HepG2 (cell line): ENCODE measurements around the gene RNF10. TPM values are rescaled to one million over a fixed set of nuclear protein-coding genes. Genes with fewer than 3 reads are reported as not detected.

Experiments
- AKNA ChIP-seq: sonication (generic); formaldehyde crosslinking; IDR thresholded peaks from 2 replicates; pipeline ENCODE4 v1.4.0; 2020; ENCODE audit warnings: missing genetic modification reagents, borderline replicate concordance
- CENPBD1 ChIP-seq: sonication (generic); formaldehyde crosslinking; IDR thresholded peaks from 2 replicates; pipeline ENCODE4 v1.8.0; 2022; ENCODE audit warnings: missing genetic modification reagents, low read depth, mild to moderate bottlenecking, borderline replicate concordance
- CENPX ChIP-seq: sonication (generic); formaldehyde crosslinking; IDR thresholded peaks from 2 replicates; pipeline ENCODE4 v1.9.0; 2021; ENCODE audit warnings: mild to moderate bottlenecking, missing genetic modification reagents, moderate library complexity
- FOSL2 ChIP-seq: sonication (generic); formaldehyde crosslinking; IDR thresholded peaks from 2 replicates; pipeline ENCODE4 v1.4.0; 2020; ENCODE audit warnings: missing genetic modification reagents
- GABPA ChIP-seq, 2 experiments: IDR thresholded peaks; 2 replicates each; pipeline ENCODE4 v1.6.1; 2011 to 2016; ENCODE audit warnings: low read depth in 2 of 2, low read length in 1 of 2, missing biosample characterization in 1 of 2, missing genetic modification characterization in 1 of 2
- GLI4 ChIP-seq: sonication (generic); formaldehyde crosslinking; IDR thresholded peaks from 2 replicates; pipeline ENCODE4 v1.5.1; 2020; ENCODE audit warnings: missing genetic modification reagents, mild to moderate bottlenecking, moderate library complexity, borderline replicate concordance
- HOXA7 ChIP-seq: sonication (generic); formaldehyde crosslinking; IDR thresholded peaks from 2 replicates; pipeline ENCODE4 v1.8.1; 2022; ENCODE audit warnings: mild to moderate bottlenecking, missing genetic modification reagents, moderate library complexity
- MTERF4 ChIP-seq: sonication (generic); formaldehyde crosslinking; IDR thresholded peaks from 2 replicates; pipeline ENCODE4 v1.8.0; 2023; ENCODE audit warnings: mild to moderate bottlenecking, missing genetic modification reagents
- RARA ChIP-seq: IDR thresholded peaks from 2 replicates; pipeline ENCODE4 v1.6.1; 2016; ENCODE audit warnings: missing genetic modification reagents, missing compliant biosample characterization
- RNF219 ChIP-seq: sonication (generic); formaldehyde crosslinking; IDR thresholded peaks from 2 replicates; pipeline ENCODE4 v1.5.0; 2020; ENCODE audit warnings: mild to moderate bottlenecking, missing genetic modification reagents
- SOX6 ChIP-seq, 2 experiments: fragments of 450-650 bp in 1 of 2; sonication (generic) in 1 of 2; formaldehyde crosslinking in 1 of 2; IDR thresholded peaks; 2 replicates each; pipeline versions ENCODE4 v1.4.0 to v1.6.1; 2017 to 2020; ENCODE audit warnings: antibody characterized with exemption in 1 of 2, mild to moderate bottlenecking in 1 of 2, missing genetic modification reagents in 1 of 2
- TARDBP ChIP-seq: sonication (generic); formaldehyde crosslinking; IDR thresholded peaks from 2 replicates; pipeline ENCODE4 v1.8.0; 2022; ENCODE audit warnings: mild to moderate bottlenecking, missing genetic modification reagents
- TEAD3 ChIP-seq: optimal IDR thresholded peaks from 2 replicates; pipeline ENCODE3; 2016; ENCODE audit warnings: borderline replicate concordance
- TRIM24 ChIP-seq: sonication (generic); formaldehyde crosslinking; IDR thresholded peaks from 2 replicates; pipeline ENCODE4 v1.8.0; 2022; ENCODE audit warnings: mild to moderate bottlenecking, missing genetic modification reagents
- ZBTB25 ChIP-seq: IDR thresholded peaks from 2 replicates; pipeline ENCODE4 v1.6.1; 2018; ENCODE audit warnings: missing genetic modification reagents
- ZNF138 ChIP-seq: sonication (generic); formaldehyde crosslinking; IDR thresholded peaks from 2 replicates; pipeline ENCODE4 v1.5.0; 2020; ENCODE audit warnings: mild to moderate bottlenecking, low read depth, missing genetic modification reagents
- ZNF263 ChIP-seq: sonication (generic); formaldehyde crosslinking; IDR thresholded peaks from 2 replicates; pipeline ENCODE4 v1.4.0; 2020; ENCODE audit warnings: missing genetic modification reagents
- ZNF432 ChIP-seq: sonication (generic); formaldehyde crosslinking; IDR thresholded peaks from 2 replicates; pipeline ENCODE4 v1.5.0; 2020; ENCODE audit warnings: missing genetic modification reagents, mild to moderate bottlenecking, borderline replicate concordance
- ZNF501 ChIP-seq: sonication (generic); formaldehyde crosslinking; IDR thresholded peaks from 2 replicates; pipeline ENCODE4 v1.5.1; 2020; ENCODE audit warnings: mild to moderate bottlenecking, moderate library complexity, missing genetic modification reagents
- polyA plus RNA-seq, 8 experiments: library from polyadenylated mRNA; depleted of rRNA in 3 of 8; stranded (reverse) in 7 of 8; unstranded in 1 of 8; fragments of >200 nt; fragmentation: Illumina TruSeq in 4 of 8; extraction: Trizol in 4 of 8; gene quantifications; 2 replicates each; pipeline versions ENCODE4 v1.2.1 to v1.2.3, GENCODE V29; 2011 to 2016; ENCODE audit warnings: low read depth in 4 of 8, missing spikeins in 1 of 8, mixed read lengths in 1 of 8; ENCODE audit not compliant: insufficient read depth in 1 of 8
- total RNA-seq, 5 experiments: library from RNA; depleted of rRNA; stranded (reverse); fragments of >200 nt; fragmentation: Illumina TruSeq; extraction: Trizol; gene quantifications; 2 replicates each; pipeline ENCODE4 v1.2.3, GENCODE V29; 2016; ENCODE audit warnings: low read depth in 1 of 5

The RNF10 gene
- total and polyA plus RNA-seq, 2 of the 13 experiments (the other 11 are each of a cell fraction or from before 2014, with no cell fraction given): 62.5 to 88.0 TPM

GRCh38 chr12:120528861-120529525 is 5.2 kb upstream of the RNF10 start, which contains the start of gene COQ5 (continued):
- TF ChIP-seq RNF219 (peak; percentile 85), TEAD3 (CRISPR knock-in tag) (peak; percentile 80), TRIM24 (CRISPR knock-in tag) (no peak), AKNA (CRISPR knock-in tag) (no peak), ZNF138 (CRISPR knock-in tag) (no peak), CENPBD1 (no peak), HOXA7 (CRISPR knock-in tag) (0 out of 2 replicates have a peak, but pooled peaks have one; percentile 31), TARDBP (peak; percentile 49; the same call in 1 of the 2 replicates), ZNF501 (CRISPR knock-in tag) (peak; percentile 97), MTERF4 (CRISPR knock-in tag) (no peak), CENPX (no peak), ZBTB25 (no peak; the same call in 1 of the 2 replicates), ZNF263 (CRISPR knock-in tag) (no peak), RARA (no peak; the same call in 1 of the 2 replicates), SOX6 (IDR thresholded peaks at IDR 0.05) (no peak), SOX6 (CRISPR knock-in tag; IDR thresholded peaks at IDR 0.05) (peak; percentile 71), FOSL2 (CRISPR knock-in tag) (peak; percentile 74), GABPA (IDR thresholded peaks at IDR 0.05; ENCODE audit: low read depth, low read length) (no peak), GABPA (CRISPR knock-in tag; IDR thresholded peaks at IDR 0.05; ENCODE audit: low read depth) (peak; percentile 58; the same call in 1 of the 2 replicates), GLI4 (CRISPR knock-in tag) (no peak), ZNF432 (no peak)
